ENCODE measurements around the gene PARD3B. TPM values are rescaled to one million over a fixed set of nuclear protein-coding genes. Genes with fewer than 3 reads are reported as not detected.

The PARD3B gene
- total RNA-seq, 4 donors from 2014 or later, result 32.6 to 65.7 (median 38.6) TPM

GRCh38 chr2:205387350-205388055 is 842.2 kb downstream of the PARD3B start:
- Histone ChIP-seq H3K27me3 (no peaks in the 10 kb centered on the region), H3K9me3 (no peaks in the 10 kb centered on the region), H3K4me1 (no peaks in the 10 kb centered on the region), H3K4me3 (no peak overlapping the region), H3K36me3 (no peaks in the 10 kb centered on the region), H3K27ac (no peak overlapping the region)
- intact Hi-C loops (cut with DNase I; ENCODE audit: low total_unique reads) (no loop called here), in situ Hi-C loops (cut with MboI; ENCODE audit: low pct_ligation_motif_present in 1 of 4, low pct_unique_long_range_greater_than_20kb in 1 of 4, low sequenced_read_pairs in 3 of 4) (no loop called here)
- WGBS, 2 donors (ENCODE audit: low coverage in 1 of 2), result 70 to 79% methylated on average over 3 to 5 of the region's 5 CpGs
- no peak for DNase-seq
- TF ChIP-seq CTCF (IDR thresholded peaks at IDR 0.05), result no peak
- TF ChIP-seq POLR2A (IDR thresholded peaks at IDR 0.05), result no peak
- no peak for TF ChIP-seq POLR2AphosphoS5 (IDR thresholded peaks at IDR 0.05)
- TF ChIP-seq EP300 (IDR thresholded peaks at IDR 0.05; ENCODE audit: low read depth), result no peak

DNA sequence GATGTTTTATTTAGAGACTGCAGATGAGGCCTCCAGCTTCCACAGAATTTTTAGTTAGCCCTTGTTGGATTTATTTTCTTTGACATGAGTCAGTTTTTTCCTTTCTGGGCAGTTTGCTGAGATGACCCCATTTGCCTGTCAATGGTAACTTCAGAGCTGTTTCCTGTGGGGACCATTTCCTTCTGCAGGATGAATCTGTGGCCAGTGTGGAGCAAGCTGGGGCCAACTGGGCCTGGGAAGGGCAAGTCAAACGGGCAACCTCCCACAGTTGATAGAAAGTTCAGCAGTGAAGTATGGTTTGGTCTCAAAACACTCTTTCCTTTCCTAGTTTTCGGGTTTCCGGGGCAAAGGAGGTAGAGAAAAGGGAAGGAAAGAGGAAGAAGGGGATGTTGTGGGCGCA is 845.6 kb downstream of the PARD3B start:
- H3K27ac ChIP-seq, result no peak overlapping the region
- no peaks in the 10 kb centered on the region for H3K27me3 ChIP-seq
- TF ChIP-seq CTCF (IDR thresholded peaks at IDR 0.05), result no peak
- no peak for TF ChIP-seq EP300 (IDR thresholded peaks at IDR 0.05; ENCODE audit: low read depth)
- TF ChIP-seq POLR2A (IDR thresholded peaks at IDR 0.05), result no peak
- TF ChIP-seq POLR2AphosphoS5 (IDR thresholded peaks at IDR 0.05), result no peak
- no peak overlapping the region for H3K4me3 ChIP-seq
- no peaks in the 10 kb centered on the region for H3K36me3 ChIP-seq
- in situ Hi-C loops (cut with MboI; ENCODE audit: low pct_ligation_motif_present in 1 of 4, low pct_unique_long_range_greater_than_20kb in 1 of 4, low sequenced_read_pairs in 3 of 4), result no loop called here
- no peaks in the 10 kb centered on the region for H3K9me3 ChIP-seq
- 86 to 87% methylated on average over 3 to 4 of the region's 4 CpGs for WGBS, 2 donors (ENCODE audit: low coverage in 1 of 2)
- H3K4me1 ChIP-seq, result no peaks in the 10 kb centered on the region
- DNase-seq, result no peak
- intact Hi-C loops (cut with DNase I; ENCODE audit: low total_unique reads), result no loop called here

DNA sequence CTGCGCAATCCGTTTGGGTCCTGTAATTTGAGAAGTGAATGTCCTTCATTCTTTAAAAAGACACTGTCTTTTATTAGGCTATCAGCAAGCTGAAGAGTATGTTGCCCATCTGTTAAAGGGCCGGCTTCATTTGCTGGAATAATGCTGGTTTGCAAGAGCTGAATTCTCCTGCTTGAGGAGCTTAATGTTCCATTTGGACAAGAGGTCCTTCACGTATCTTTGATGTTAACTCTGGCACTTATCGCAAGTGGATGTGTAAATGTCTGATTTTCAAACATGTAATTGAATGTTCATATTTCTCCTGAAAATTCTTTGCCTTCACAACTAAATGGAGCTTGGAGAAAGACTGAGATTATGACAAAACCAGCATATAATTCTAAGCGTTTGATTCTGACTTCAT is 856.2 kb downstream of the PARD3B start:
- no peaks in the 10 kb centered on the region for H3K36me3 ChIP-seq
- in situ Hi-C loops (cut with MboI; ENCODE audit: low pct_ligation_motif_present in 1 of 4, low pct_unique_long_range_greater_than_20kb in 1 of 4, low sequenced_read_pairs in 3 of 4), result no loop called here
- H3K4me1 ChIP-seq, result peaks cover 0 to 7% (median 0%) of the 10 kb centered on the region in 4 donors
- DNase-seq, result no peak
- no peak for TF ChIP-seq POLR2A (IDR thresholded peaks at IDR 0.05)
- no peak overlapping the region for H3K4me3 ChIP-seq
- intact Hi-C loops (cut with DNase I; ENCODE audit: low total_unique reads), result no loop called here
- no peaks in the 10 kb centered on the region for H3K9me3 ChIP-seq
- WGBS, 2 donors (ENCODE audit: low coverage in 1 of 2), result 84 to 96% methylated on average over 6 of the region's 6 CpGs
- no peaks in the 10 kb centered on the region for H3K27me3 ChIP-seq
- H3K27ac ChIP-seq, result no peak overlapping the region

DNA sequence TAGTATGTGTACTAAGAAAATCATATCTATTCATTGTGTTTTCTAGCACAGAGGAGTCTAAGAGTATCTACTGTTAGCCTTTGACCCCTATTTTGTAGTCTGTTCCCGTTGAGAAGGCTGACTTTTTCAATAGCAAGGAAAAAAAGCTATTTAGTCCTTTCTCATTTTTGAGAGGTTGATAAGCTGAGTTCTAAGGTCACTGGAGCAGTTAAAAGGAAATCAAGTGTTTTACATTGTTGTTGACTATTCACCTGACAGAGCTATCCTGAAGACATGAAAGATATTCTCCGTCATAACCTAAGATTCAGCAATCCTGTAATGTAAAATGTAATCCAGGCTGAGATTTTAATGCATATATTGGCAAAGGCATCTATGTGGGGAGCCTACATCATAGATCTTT is 856.7 kb downstream of the PARD3B start:
- Histone ChIP-seq H3K4me3 (no peak overlapping the region), H3K27ac (no peak overlapping the region), H3K9me3 (no peaks in the 10 kb centered on the region), H3K36me3 (no peaks in the 10 kb centered on the region), H3K4me1 (peaks cover 0 to 7% (median 0%) of the 10 kb centered on the region in 4 donors), H3K27me3 (no peaks in the 10 kb centered on the region)
- TF ChIP-seq POLR2A (IDR thresholded peaks at IDR 0.05) (no peak), EP300 (IDR thresholded peaks at IDR 0.05; ENCODE audit: low read depth) (no peak), POLR2AphosphoS5 (IDR thresholded peaks at IDR 0.05) (no peak), CTCF (IDR thresholded peaks at IDR 0.05) (no peak)
- no peak for DNase-seq
- 38 to 43% methylated on average over 1 to 2 of the region's 2 CpGs for WGBS, 2 donors (ENCODE audit: low coverage in 1 of 2)
- intact Hi-C loops (cut with DNase I; ENCODE audit: low total_unique reads) (no loop called here), in situ Hi-C loops (cut with MboI; ENCODE audit: low pct_ligation_motif_present in 1 of 4, low pct_unique_long_range_greater_than_20kb in 1 of 4, low sequenced_read_pairs in 3 of 4) (no loop called here)

Data from transverse colon (tissue), 4 donors.